Thymus (tissue), 11 donors: ENCODE data around the gene REEP6. TPM values are rescaled to one million over a fixed set of nuclear protein-coding genes. Genes with fewer than 3 reads are reported as not detected.

Experiments used
- DNase-seq, 9 donors: peaks; one replicate each; pipeline ENCODE4 v3.0.0-alpha.2; 2013; ENCODE audit warnings: low spot score in 9 of 9, low read depth in 6 of 9, missing footprints in 1 of 9
- H3K27ac ChIP-seq, 2 donors: one replicate each; pipeline ENCODE4 v1.5.1; 2013; ENCODE audit warnings: control low read depth in 1 of 2, low read depth in 1 of 2, low read length in 1 of 2, mild to moderate bottlenecking in 1 of 2, moderate library complexity in 1 of 2
- H3K27me3 ChIP-seq, 2 donors: one replicate each; pipeline ENCODE4 v1.5.1; 2013; ENCODE audit warnings: low read length in 1 of 2; ENCODE audit not compliant: control insufficient read depth in 2 of 2, insufficient read depth in 1 of 2
- H3K36me3 ChIP-seq, 2 donors: one replicate each; pipeline ENCODE4 v1.5.1; 2013; ENCODE audit warnings: low read length in 1 of 2, mild to moderate bottlenecking in 1 of 2, moderate library complexity in 1 of 2; ENCODE audit not compliant: control insufficient read depth in 2 of 2, insufficient read depth in 2 of 2
- H3K4me1 ChIP-seq, 2 donors: one replicate each; pipeline ENCODE4 v1.5.1; 2013; ENCODE audit warnings: low read length in 2 of 2; ENCODE audit not compliant: control insufficient read depth in 2 of 2, insufficient read depth in 2 of 2
- H3K4me3 ChIP-seq, 2 donors: one replicate each; pipeline ENCODE4 v1.5.1; 2013; ENCODE audit warnings: low read length in 2 of 2, control low read depth in 1 of 2, mild to moderate bottlenecking in 1 of 2
- H3K9me3 ChIP-seq, 2 donors: one replicate each; pipeline ENCODE4 v1.5.1; 2013; ENCODE audit warnings: low read length in 1 of 2, mild to moderate bottlenecking in 1 of 2; ENCODE audit not compliant: control insufficient read depth in 2 of 2, insufficient read depth in 1 of 2
- WGBS: extraction: QIAGEN DNeasy Blood & Tissue Kit; methylation state at CpG from one replicate; pipeline ENCODE4 v1.1.7; 2013; 5-methylcytosine and 5-hydroxymethylcytosine counted together
- polyA plus RNA-seq: library from polyadenylated mRNA; stranded (reverse); fragments of 200-250 nt; gene quantifications from one replicate; pipeline ENCODE4 v1.2.3, GENCODE V29; 2013
- total RNA-seq: library from RNA; stranded (reverse); fragments of 120-200 nt; gene quantifications from one replicate; pipeline ENCODE4 v1.2.4, GENCODE V29; 2013
- donor health status: healthy.

The REEP6 gene
- total and polyA plus RNA-seq, 2 donors = 0.66 to 1.9 TPM

- DNase-seq = no peak
- no peaks in the 10 kb centered on the region for H3K36me3 ChIP-seq
- H3K4me1 ChIP-seq = peaks cover 3 to 17% of the 10 kb centered on the region in 2 donors
- peaks cover 54 to 86% of the 10 kb centered on the region in 2 donors for H3K27me3 ChIP-seq
- peak overlapping the region in 1 of 2 donors; percentile 45 for H3K4me3 ChIP-seq
- H3K9me3 ChIP-seq = peaks cover 3 to 33% of the 10 kb centered on the region in 2 donors
- H3K27ac ChIP-seq = no peak overlapping the region
- 42% methylated on average over 12 of the region's 12 CpGs for WGBS
Measured at GRCh38 chr19:1508507-1508856, 17.5 kb downstream of the REEP6 start.

DNA sequence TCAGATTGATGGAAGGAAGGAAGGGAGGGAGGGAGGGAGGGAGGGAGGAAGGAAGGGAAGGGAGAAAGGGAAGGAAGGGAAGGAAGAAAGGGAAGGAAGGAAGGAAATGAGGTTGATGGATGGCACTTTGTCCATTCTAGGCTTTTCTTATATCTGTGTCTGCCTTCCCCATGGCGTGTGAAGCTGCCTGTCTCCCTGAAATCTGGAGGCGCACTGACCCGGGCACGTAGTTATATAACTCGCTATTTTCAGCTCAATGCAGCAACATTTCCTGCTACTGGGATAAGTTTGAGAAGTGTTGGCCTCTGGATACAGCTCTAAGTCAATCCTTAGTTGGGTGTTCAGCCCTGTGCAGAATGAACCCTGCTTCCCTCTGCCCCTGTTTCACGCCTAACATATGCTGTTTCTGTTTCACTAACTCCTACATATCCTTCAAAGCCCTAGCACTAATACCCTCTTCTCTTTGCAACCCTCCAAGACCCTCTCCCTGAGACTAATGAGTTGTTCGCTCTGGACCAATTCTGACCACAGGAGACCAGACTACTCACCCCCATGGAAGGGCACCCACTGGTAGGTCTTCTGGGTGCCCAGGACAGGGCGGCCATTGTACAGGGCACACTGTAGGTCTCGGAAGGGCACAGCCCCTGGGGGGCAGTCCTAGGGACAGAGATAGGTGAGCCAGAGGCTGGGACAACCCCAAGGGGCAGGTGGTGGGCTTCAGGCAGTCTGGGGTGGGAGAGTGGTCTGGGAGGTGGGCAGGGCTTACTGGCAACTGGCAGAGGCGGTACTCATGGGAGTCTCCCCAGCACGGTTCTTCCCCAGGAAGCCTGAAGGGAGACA lies 18.8 kb downstream of the REEP6 start:
- WGBS = 55% methylated on average over 11 of the region's 11 CpGs
- Histone ChIP-seq H3K27me3 (peaks cover 52 to 88% of the 10 kb centered on the region in 2 donors), H3K27ac (no peak overlapping the region), H3K36me3 (no peaks in the 10 kb centered on the region), H3K4me3 (no peak overlapping the region), H3K9me3 (peaks cover 1 to 33% of the 10 kb centered on the region in 2 donors), H3K4me1 (peaks cover 3 to 14% of the 10 kb centered on the region in 2 donors)
- DNase-seq = no peak

DNA sequence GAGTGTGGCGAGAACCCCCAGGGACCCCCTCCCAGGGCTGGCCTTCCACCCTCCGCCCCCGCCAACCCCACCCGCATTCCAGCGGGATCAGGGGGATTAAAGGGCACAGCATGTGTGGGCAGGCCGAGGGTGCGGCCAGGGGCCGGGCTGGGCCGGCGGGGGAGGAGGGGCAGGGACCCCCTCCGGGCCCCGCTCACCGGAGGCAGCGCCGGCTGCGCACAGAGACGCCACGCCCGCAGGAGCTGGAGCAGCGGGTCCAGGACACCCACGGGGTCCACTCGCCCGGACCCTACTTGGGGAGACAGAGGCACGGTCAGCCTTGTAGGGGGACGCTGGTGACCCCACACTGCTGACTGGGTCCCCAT lies 19.4 kb downstream of the REEP6 start:
- H3K27ac ChIP-seq = no peak overlapping the region
- H3K4me3 ChIP-seq = no peak overlapping the region
- H3K27me3 ChIP-seq = peaks cover 53 to 90% of the 10 kb centered on the region in 2 donors

GRCh38 chr19:1510807-1511206 lies 19.8 kb downstream of the REEP6 start:
- H3K27me3 ChIP-seq = peaks cover 54 to 89% of the 10 kb centered on the region in 2 donors
- no peak for DNase-seq
- H3K4me1 ChIP-seq = peaks cover 3 to 14% of the 10 kb centered on the region in 2 donors
- WGBS = 51% methylated on average over 9 of the region's 9 CpGs
- H3K27ac ChIP-seq = no peak overlapping the region
- H3K36me3 ChIP-seq = no peaks in the 10 kb centered on the region
- peaks cover 1 to 29% of the 10 kb centered on the region in 2 donors for H3K9me3 ChIP-seq
- no peak overlapping the region for H3K4me3 ChIP-seq

More for the DNA sequence above, 19.4 kb downstream of the REEP6 start:
- WGBS = 58% methylated on average over 25 of the region's 25 CpGs
- DNase-seq = no peak
- peaks cover 1 to 32% of the 10 kb centered on the region in 2 donors for H3K9me3 ChIP-seq
- H3K4me1 ChIP-seq = peaks cover 3 to 14% of the 10 kb centered on the region in 2 donors
- no peaks in the 10 kb centered on the region for H3K36me3 ChIP-seq

- H3K27me3 ChIP-seq = peaks cover 57 to 91% of the 10 kb centered on the region in 2 donors
- H3K4me1 ChIP-seq = peaks cover 3 to 14% of the 10 kb centered on the region in 2 donors
Measured at GRCh38 chr19:1511318-1512317, 20.6 kb downstream of the REEP6 start.

DNA sequence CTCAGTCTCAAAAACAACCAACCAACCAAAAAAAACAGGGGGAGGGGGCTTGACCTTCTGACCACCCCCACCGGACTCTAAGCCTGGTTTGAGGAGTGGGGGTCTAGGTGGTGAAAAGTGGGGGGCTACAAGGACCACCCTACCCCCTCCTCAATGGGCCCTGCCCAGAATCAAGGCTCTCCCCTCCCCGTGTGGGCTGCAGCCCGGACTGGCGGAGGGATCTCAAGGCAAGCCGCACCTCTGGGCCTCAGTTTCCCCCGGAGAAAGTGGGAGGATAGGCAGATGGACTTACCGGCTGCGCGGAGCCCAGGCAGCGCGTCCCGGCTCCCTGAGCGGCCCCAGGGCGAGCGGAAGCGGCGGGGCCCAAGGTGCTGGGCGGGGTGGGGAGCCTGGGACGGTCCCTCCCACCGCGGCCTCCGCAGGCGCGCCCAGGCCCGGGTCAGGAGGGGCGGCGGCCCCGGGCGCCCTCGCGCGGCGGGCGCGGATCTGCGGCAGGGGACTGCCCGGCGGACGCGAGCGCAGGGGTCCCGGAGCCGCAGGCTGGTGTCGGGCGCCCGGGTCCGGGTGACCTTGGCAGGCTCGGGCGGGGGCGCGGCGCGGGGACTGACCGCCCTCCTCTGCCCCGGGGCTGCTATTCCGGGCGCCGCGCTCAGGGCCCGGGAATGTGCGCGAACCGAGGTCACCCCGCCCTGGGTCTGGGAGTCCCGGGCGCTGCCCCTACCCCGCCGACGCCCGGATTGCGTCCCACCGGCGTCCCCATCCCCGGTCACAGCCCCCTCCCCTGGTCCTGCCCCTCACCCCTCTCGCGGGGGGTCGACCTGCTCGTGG lies 21.9 kb downstream of the REEP6 start, which contains the start of gene ADAMTSL5:
Gene ADAMTSL5, minus strand, starts transcription at position 349 of the 828 bp plus-strand sequence. CDS start 2,076 bp downstream, outside the sequence.
- Histone ChIP-seq H3K4me3 (peak within 1 kb of the TSS in 1 of 2 donors; percentile 13), H3K9me3 (peaks cover 1 to 18% of the 10 kb centered on the region in 2 donors), H3K4me1 (peaks cover 2 to 9% of the 10 kb centered on the region in 2 donors), H3K36me3 (no peaks in the 10 kb centered on the region), H3K27me3 (peaks cover 57 to 83% of the 10 kb centered on the region in 2 donors), H3K27ac (no peak within 1 kb of the TSS)
- DNase-seq = peak in 3 of 9 donors; percentile 13 to 47 (median 27)
- 5% methylated on average over 78 of the region's 78 CpGs for WGBS

More at GRCh38 chr19:1511318-1512317, 20.6 kb downstream of the REEP6 start:
- no peak overlapping the region for H3K27ac ChIP-seq
- no peak overlapping the region for H3K4me3 ChIP-seq
- H3K9me3 ChIP-seq = peaks cover 1 to 28% of the 10 kb centered on the region in 2 donors
- 55% methylated on average over 22 of the region's 22 CpGs for WGBS
- no peaks in the 10 kb centered on the region for H3K36me3 ChIP-seq
- DNase-seq = no peak

GRCh38 chr19:1513499-1514294 lies 22.7 kb downstream of the REEP6 start:
- peak overlapping the region in 1 of 2 donors; percentile 13 for H3K4me3 ChIP-seq
- H3K36me3 ChIP-seq = no peaks in the 10 kb centered on the region
- peaks cover 53 to 81% of the 10 kb centered on the region in 2 donors for H3K27me3 ChIP-seq
- 14% methylated on average over 52 of the region's 52 CpGs for WGBS
- H3K9me3 ChIP-seq = peaks cover 0 to 13% of the 10 kb centered on the region in 2 donors
- DNase-seq = peak in 3 of 9 donors; percentile 33 to 50 (median 40)
- no peak overlapping the region for H3K27ac ChIP-seq
- H3K4me1 ChIP-seq = peaks cover 0 to 3% of the 10 kb centered on the region in 2 donors
